Measurements from ENCODE around the gene TBC1D5. TPM values are rescaled to one million over a fixed set of nuclear protein-coding genes. Genes with fewer than 3 reads are reported as not detected.
"Not testable (repeated sequence)": the region's sequence is repeated elsewhere in the genome, so short reads cannot be mapped to it uniquely, and the experiment has no call there.

Gene TBC1D5
- total RNA-seq, 1 donor from 2014 or later = 67.1 TPM

DNA sequence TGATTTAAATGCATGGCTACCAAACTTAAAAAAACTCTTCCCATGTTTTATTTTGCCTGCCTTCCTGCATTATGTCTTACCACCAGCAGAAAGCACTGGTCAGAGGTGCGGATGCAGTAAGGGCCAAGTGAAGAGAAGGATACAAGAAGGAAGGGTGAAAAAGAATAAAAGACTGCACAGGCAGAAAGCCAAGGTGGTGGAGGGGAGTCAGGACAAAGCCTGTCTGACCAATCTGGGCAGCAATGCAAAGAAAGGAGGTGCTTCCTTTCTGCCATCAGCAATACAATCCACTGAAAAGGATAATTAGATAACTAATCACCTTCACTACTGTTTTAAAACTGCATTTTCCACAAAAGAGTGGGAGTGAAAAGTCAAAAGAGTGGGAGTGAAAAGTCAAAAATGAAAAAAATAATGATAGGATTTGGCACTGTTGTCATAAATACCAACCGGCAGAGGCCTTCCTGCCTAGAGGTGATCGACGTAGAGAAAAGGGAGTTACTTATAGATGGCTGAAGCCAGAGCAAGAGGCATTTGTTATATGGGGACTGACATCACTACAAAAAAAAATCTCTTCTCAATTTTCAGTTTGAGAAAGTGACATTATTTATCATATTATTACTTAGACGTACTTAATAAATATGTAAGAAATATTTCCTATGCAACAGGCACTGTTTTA lies 385.3 kb downstream of the TBC1D5 start:
- Histone ChIP-seq H3K27me3 (ENCODE audit: control insufficient read depth, insufficient read depth, low read length) (no peaks in the 10 kb centered on the region), H3K4me3 (ENCODE audit: low read depth, low read length) (no peak overlapping the region), H3K36me3 (ENCODE audit: control insufficient read depth, insufficient read depth, low read length) (no peaks in the 10 kb centered on the region)
- DNase-seq (ENCODE audit: low read depth) = no peak
- TF ChIP-seq, protein P1, sequence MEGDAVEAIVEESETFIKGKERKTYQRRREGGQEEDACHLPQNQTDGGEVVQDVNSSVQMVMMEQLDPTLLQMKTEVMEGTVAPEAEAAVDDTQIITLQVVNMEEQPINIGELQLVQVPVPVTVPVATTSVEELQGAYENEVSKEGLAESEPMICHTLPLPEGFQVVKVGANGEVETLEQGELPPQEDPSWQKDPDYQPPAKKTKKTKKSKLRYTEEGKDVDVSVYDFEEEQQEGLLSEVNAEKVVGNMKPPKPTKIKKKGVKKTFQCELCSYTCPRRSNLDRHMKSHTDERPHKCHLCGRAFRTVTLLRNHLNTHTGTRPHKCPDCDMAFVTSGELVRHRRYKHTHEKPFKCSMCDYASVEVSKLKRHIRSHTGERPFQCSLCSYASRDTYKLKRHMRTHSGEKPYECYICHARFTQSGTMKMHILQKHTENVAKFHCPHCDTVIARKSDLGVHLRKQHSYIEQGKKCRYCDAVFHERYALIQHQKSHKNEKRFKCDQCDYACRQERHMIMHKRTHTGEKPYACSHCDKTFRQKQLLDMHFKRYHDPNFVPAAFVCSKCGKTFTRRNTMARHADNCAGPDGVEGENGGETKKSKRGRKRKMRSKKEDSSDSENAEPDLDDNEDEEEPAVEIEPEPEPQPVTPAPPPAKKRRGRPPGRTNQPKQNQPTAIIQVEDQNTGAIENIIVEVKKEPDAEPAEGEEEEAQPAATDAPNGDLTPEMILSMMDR (IDR thresholded peaks at IDR 0.05; ENCODE audit: insufficient read depth, low read length, severe bottlenecking) = no peak
- no peak for FAIRE-seq

DNA sequence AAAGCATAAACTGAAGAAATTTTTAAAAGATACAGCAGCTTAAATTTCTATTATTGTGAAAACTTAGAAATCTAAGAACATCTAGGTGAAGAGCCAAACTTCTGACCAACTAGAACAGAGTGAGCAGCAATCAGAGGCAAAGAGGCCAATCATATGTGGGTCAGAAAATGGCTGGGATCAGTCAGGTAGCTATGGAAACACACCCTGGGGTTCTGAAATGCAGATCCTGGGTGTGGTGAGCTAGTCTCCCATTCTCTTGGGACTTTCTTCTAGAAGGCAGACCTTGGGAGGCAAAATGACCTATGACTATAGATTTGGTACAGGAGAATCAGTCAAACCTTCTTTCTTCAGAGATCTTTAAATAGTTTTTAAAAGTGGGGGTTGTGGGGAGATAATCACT lies 385.8 kb downstream of the TBC1D5 start:
- no peaks in the 10 kb centered on the region for H3K36me3 ChIP-seq (ENCODE audit: control insufficient read depth, insufficient read depth, low read length)
- no peak for FAIRE-seq
- H3K27me3 ChIP-seq (ENCODE audit: control insufficient read depth, insufficient read depth, low read length) = no peaks in the 10 kb centered on the region
- DNase-seq (ENCODE audit: low read depth) = no peak
- TF ChIP-seq, protein P1 (IDR thresholded peaks at IDR 0.05; ENCODE audit: insufficient read depth, low read length, severe bottlenecking) = no peak
- no peak overlapping the region for H3K4me3 ChIP-seq (ENCODE audit: low read depth, low read length)

DNA sequence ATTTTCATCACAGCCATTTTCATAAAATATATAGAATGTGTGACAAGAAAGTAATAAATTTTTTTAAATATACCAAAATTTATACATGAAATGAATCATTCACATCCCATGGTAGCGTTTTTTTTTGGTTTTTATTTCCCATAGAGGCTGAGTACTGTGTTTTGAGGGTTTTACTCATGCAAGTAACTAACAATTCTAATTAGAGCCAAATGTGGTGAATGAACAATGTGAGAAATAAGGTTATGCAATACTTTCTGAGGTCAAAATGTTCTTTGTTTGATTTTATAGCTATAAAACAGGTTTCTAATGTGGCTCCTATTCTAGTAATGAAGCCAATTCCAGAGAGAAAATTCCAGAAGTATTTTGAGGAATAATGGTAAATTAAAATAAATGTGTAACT lies 386.8 kb downstream of the TBC1D5 start:
- Histone ChIP-seq H3K36me3 (ENCODE audit: control insufficient read depth, insufficient read depth, low read length) (no peaks in the 10 kb centered on the region), H3K27me3 (ENCODE audit: control insufficient read depth, insufficient read depth, low read length) (no peaks in the 10 kb centered on the region), H3K4me3 (ENCODE audit: low read depth, low read length) (no peak overlapping the region)
- peak; percentile 22 for DNase-seq (ENCODE audit: low read depth)
- TF ChIP-seq, protein P1 (IDR thresholded peaks at IDR 0.05; ENCODE audit: insufficient read depth, low read length, severe bottlenecking) = no peak
- FAIRE-seq = no peak

DNA sequence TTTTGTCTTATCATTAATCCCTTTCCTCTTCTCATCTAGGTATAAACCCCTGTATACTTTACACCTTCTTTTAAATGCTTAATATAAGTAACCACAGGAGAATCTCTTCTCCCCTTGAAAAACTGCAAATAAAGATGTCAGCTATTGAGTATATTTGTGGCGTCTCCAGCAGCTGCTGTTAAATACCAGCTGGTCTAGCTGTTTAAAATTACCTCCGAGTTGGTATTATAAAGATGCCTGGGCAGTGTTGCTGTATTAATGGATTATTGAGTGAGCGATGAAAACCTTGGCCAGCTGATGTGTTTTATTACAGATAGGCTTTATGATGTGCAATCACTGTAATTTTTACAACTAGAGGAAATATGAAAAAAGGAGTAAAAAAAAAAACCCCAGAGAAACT lies 388.1 kb downstream of the TBC1D5 start:
- Histone ChIP-seq H3K27me3 (ENCODE audit: control insufficient read depth, insufficient read depth, low read length) (no peaks in the 10 kb centered on the region), H3K4me3 (ENCODE audit: low read depth, low read length) (no peak overlapping the region), H3K36me3 (ENCODE audit: control insufficient read depth, insufficient read depth, low read length) (no peaks in the 10 kb centered on the region)
- DNase-seq (ENCODE audit: low read depth) = no peak
- FAIRE-seq = no peak
- TF ChIP-seq, protein P1 (IDR thresholded peaks at IDR 0.05; ENCODE audit: insufficient read depth, low read length, severe bottlenecking) = no peak

DNA sequence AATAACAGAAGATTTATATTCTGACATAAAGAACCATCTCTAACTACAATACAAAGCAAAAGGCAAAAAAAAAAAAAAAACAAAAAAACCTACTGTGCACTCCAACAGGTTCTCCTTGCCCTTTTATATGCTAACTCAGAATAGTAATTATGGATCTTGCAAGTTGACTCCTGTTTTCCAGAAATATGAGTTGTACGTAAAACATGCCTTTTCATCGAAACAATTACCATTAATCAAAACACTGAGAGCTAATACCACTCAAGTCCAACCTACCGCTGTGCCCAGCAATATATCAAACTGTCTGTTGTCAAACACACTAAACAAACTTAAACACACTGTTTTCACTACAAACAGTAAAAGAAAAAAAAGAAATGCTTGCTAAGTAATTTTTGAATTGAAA lies 389.8 kb downstream of the TBC1D5 start:
- H3K36me3 ChIP-seq (ENCODE audit: control insufficient read depth, insufficient read depth, low read length) = no peaks in the 10 kb centered on the region
- FAIRE-seq (no peak), DNase-seq (ENCODE audit: low read depth) (no peak)
- TF ChIP-seq, protein P1 (IDR thresholded peaks at IDR 0.05; ENCODE audit: insufficient read depth, low read length, severe bottlenecking) = no peak
- no peaks in the 10 kb centered on the region for H3K27me3 ChIP-seq (ENCODE audit: control insufficient read depth, insufficient read depth, low read length)
- H3K4me3 ChIP-seq (ENCODE audit: low read depth, low read length) = no peak overlapping the region

DNA sequence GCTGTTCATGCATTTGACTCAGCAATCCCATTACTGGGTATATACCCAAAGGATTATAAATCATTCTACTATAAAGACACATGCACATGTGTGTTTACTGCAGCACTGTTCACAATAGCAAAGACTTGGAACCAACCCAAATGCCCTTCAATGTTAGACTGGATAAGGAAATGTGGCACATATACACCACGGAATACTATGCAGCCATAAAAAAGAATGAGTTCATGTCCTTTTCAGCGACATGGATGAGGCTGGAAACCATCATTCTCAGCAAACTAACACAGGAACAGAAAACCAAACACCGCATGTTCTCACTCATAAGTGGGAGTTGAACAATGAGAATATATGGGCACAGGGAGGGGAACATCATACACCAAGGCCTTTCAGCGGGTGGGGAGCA lies 391.2 kb downstream of the TBC1D5 start:
- not testable (repeated sequence) for H3K36me3 ChIP-seq (ENCODE audit: control insufficient read depth, insufficient read depth, low read length); FAIRE-seq; DNase-seq (ENCODE audit: low read depth); H3K4me3 ChIP-seq (ENCODE audit: low read depth, low read length); H3K27me3 ChIP-seq (ENCODE audit: control insufficient read depth, insufficient read depth, low read length)

All from bronchial epithelial cell (primary cell).